Lower leg skin (tissue), 4 donors: ENCODE measurements around the gene ITGA2B. TPM values are rescaled to one million over a fixed set of nuclear protein-coding genes. Genes with fewer than 3 reads are reported as not detected.

Source experiments
- DNase-seq, 2 donors: peaks; one replicate each; pipeline ENCODE4 v3.0.0-alpha.2; 2019; ENCODE audit warnings: low spot score in 2 of 2
- H3K4me3 ChIP-seq: fragments of 200-600 bp; sonication (generic); 2 replicates; pipeline ENCODE4 v1.5.1; 2017; ENCODE audit warnings: mild to moderate bottlenecking, low read depth; ENCODE audit not compliant: poor library complexity, severe bottlenecking
- CTCF ChIP-seq, 3 donors: fragments of 450-650 bp; IDR thresholded peaks; one replicate each; pipeline ENCODE4 v1.5.1; 2016; ENCODE audit warnings: antibody characterized with exemption in 3 of 3, mild to moderate bottlenecking in 3 of 3, moderate library complexity in 2 of 3
- POLR2A ChIP-seq, 2 donors: fragments of 450-650 bp; IDR thresholded peaks; one replicate each; pipeline ENCODE4 v1.6.1; 2016 to 2017; ENCODE audit warnings: antibody characterized with exemption in 2 of 2, mild to moderate bottlenecking in 1 of 2, moderate library complexity in 1 of 2
- WGBS, 2 donors: methylation state at CpG; one replicate each; pipeline ENCODE4 v1.1.5; 2018; 5-methylcytosine and 5-hydroxymethylcytosine counted together
- intact Hi-C: fragments of 100-400 bp; cut with DNase I; formaldehyde crosslinking; loops from one replicate; pipeline ENCODE4 v1.15.0; 2023; ENCODE audit warnings: low total_unique reads
- total RNA-seq, 4 donors: library from RNA; depleted of rRNA; stranded (reverse); fragments of >200 nt; gene quantifications; one replicate each; pipeline ENCODE4 v1.1.0, GENCODE V29; 2016

ITGA2B gene
- total RNA-seq, 4 donors from 2014 or later: 0.10 to 0.30 TPM; not detected in 2

- no peak overlapping the region for H3K4me3 ChIP-seq
Measured at GRCh38 chr17:44352828-44353671, 36.4 kb downstream of the ITGA2B start.

GRCh38 chr17:44351961-44352827 lies 37.3 kb downstream of the ITGA2B start:
- intact Hi-C loops: no loop called here
- no peak for DNase-seq
- WGBS, 2 donors: 81 to 88% methylated on average over 28 to 31 of the region's 36 CpGs
- TF ChIP-seq POLR2A (IDR thresholded peaks at IDR 0.05): no peak
- no peak overlapping the region for H3K4me3 ChIP-seq

More at GRCh38 chr17:44352828-44353671, 36.4 kb downstream of the ITGA2B start:
- 62 to 73% methylated on average over 13 to 17 of the region's 22 CpGs for WGBS, 2 donors
- intact Hi-C loops: no loop called here
- TF ChIP-seq CTCF (IDR thresholded peaks at IDR 0.05): no peak
- DNase-seq: no peak

GRCh38 chr17:44351464-44351863 lies 38.0 kb downstream of the ITGA2B start:
- no peak for DNase-seq
- intact Hi-C loops: no loop called here
- 88 to 92% methylated on average over 6 to 7 of the region's 8 CpGs for WGBS, 2 donors
- H3K4me3 ChIP-seq: no peak overlapping the region
- no peak for TF ChIP-seq POLR2A (IDR thresholded peaks at IDR 0.05)
- no peak for TF ChIP-seq CTCF (IDR thresholded peaks at IDR 0.05)

GRCh38 chr17:44350733-44351226 lies 38.7 kb downstream of the ITGA2B start:
- H3K4me3 ChIP-seq: no peak overlapping the region
- TF ChIP-seq POLR2A (IDR thresholded peaks at IDR 0.05): no peak
- no peak for TF ChIP-seq CTCF (IDR thresholded peaks at IDR 0.05)
- intact Hi-C loops: no loop called here
- peak in 1 of 2 donors; percentile 93 for DNase-seq
- WGBS, 2 donors: 21 to 68% methylated on average over 2 to 6 of the region's 6 CpGs

GRCh38 chr17:44349553-44350070 lies 39.8 kb downstream of the ITGA2B start:
- DNase-seq: no peak
- TF ChIP-seq CTCF (IDR thresholded peaks at IDR 0.05): no peak
- no peak for TF ChIP-seq POLR2A (IDR thresholded peaks at IDR 0.05)
- intact Hi-C loops: no loop called here
- 88% methylated on average over 12 of the region's 12 CpGs for WGBS, 2 donors
- no peak overlapping the region for H3K4me3 ChIP-seq

- WGBS, 2 donors: 67 to 80% methylated on average over 6 of the region's 6 CpGs
- no peak overlapping the region for H3K4me3 ChIP-seq
- TF ChIP-seq CTCF (IDR thresholded peaks at IDR 0.05): no peak
- TF ChIP-seq POLR2A (IDR thresholded peaks at IDR 0.05): no peak
- intact Hi-C loops: no loop called here
- DNase-seq: no peak
Measured at GRCh38 chr17:44348988-44349364, 40.5 kb downstream of the ITGA2B start.
